Measurements from ENCODE around the gene KRTAP5-1.
"Not testable (repeated sequence)": the region's sequence is repeated elsewhere in the genome, so short reads cannot be mapped to it uniquely, and the experiment has no call there.

The KRTAP5-1 gene

GRCh38 chr11:1600626-1601025, 15.5 kb upstream of the KRTAP5-1 start:
- in situ Hi-C loops (cut with HindIII; ENCODE audit: low sequenced_read_pairs) = no loop called here
- no peak for DNase-seq (ENCODE audit: low read depth)
- H3K4me3 ChIP-seq (ENCODE audit: low read depth, low read length) = no peak overlapping the region
- no peak for TF ChIP-seq CTCF (IDR thresholded peaks at IDR 0.05; ENCODE audit: low read depth, low read length, missing control alignments)

DNA sequence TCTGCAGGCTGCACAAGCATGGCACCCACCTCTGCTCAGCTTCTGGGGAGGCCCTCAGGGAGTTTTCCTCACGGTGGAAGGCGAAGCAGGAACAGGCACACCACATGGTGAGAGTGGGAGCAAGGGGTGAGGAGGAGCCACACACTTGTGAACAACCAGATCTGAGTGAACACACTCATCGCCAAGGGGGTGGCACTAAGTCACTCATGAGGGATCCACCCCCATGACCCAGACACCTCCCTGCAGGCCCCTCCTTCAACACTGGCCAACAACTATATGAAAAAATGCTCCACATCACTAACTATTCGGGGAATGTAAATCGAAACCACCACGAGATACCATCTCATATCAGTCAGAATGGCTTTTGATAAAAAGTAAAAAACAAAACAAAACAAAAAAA, 13.7 kb upstream of the KRTAP5-1 start:
- no peak overlapping the region for H3K4me3 ChIP-seq (ENCODE audit: low read depth, low read length)
- in situ Hi-C loops (cut with HindIII; ENCODE audit: low sequenced_read_pairs) = no loop called here
- no peak for TF ChIP-seq CTCF (IDR thresholded peaks at IDR 0.05; ENCODE audit: low read depth, low read length, missing control alignments)
- DNase-seq (ENCODE audit: low read depth) = no peak

DNA sequence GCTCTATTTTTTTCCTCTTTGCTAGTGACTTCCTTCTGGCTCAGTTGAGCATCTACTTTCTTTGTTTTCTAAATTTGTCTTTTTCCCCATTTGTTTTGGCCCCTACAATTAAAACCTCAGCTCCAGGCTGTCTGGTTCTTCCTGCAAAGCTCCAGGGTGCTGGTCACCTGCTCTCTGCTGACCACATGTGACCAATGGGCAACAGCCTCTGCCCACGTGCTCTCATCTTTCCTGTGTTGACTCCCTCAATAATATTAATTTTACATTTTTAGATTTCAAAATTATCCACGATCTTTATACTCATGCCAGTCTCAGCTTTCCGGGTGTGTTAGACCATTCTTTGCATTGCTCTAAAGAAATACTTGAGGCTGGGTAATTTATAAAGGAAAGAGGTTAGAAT, 13.3 kb upstream of the KRTAP5-1 start:
- DNase-seq (ENCODE audit: low read depth); in situ Hi-C loops (cut with HindIII; ENCODE audit: low sequenced_read_pairs); H3K4me3 ChIP-seq (ENCODE audit: low read depth, low read length): not testable (repeated sequence)

- DNase-seq (ENCODE audit: low read depth) = no peak
- no peak for TF ChIP-seq CTCF (IDR thresholded peaks at IDR 0.05; ENCODE audit: low read depth, low read length, missing control alignments)
- no peak within 1 kb of the TSS for H3K4me3 ChIP-seq (ENCODE audit: low read depth, low read length)
- in situ Hi-C loops (cut with HindIII; ENCODE audit: low sequenced_read_pairs) = no loop called here
Observed at GRCh38 chr11:1597994-1598380, 12.9 kb upstream of the KRTAP5-1 start, which contains the start of gene KRTAP5-2. Gene KRTAP5-2, minus strand, starts transcription at chr11:1598294. Its CDS starts 44 bp downstream, at chr11:1598250.

DNA sequence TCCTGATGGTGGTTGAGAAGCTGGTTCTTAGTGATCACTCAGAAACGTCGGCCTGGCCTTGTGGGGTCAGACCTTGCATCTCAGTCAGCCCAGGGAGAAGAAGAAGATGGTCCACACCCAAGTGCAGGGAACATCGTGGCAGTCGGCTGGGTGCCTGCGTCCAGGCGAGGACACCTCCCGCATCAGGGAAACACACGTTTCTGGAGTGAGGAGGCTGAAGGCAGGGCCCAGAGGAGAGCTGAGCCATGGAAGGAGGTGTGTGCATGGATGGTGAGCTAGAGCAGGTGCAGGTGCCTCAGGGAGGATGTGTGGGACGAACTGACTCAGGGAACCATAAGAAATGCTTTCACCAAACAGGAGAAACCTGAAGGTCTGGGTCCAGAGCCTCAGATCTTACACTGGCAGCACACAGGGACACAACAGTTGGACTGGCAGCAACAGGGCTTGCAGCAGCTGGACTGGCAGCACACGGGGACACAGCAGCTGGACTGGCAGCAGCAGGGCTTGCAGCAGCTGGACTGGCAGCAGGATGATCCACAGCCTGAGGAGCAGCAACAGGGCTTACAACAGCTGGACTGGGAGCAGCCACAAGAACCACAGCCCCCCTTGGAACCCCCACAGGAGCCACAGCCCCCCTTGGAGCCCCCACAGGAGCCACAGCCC, 12.4 kb upstream of the KRTAP5-1 start:
- TF ChIP-seq CTCF (IDR thresholded peaks at IDR 0.05; ENCODE audit: low read depth, low read length, missing control alignments) = no peak
- no peak overlapping the region for H3K4me3 ChIP-seq (ENCODE audit: low read depth, low read length)
- no peak for DNase-seq (ENCODE audit: low read depth)
- in situ Hi-C loops (cut with HindIII; ENCODE audit: low sequenced_read_pairs) = no loop called here

DNA sequence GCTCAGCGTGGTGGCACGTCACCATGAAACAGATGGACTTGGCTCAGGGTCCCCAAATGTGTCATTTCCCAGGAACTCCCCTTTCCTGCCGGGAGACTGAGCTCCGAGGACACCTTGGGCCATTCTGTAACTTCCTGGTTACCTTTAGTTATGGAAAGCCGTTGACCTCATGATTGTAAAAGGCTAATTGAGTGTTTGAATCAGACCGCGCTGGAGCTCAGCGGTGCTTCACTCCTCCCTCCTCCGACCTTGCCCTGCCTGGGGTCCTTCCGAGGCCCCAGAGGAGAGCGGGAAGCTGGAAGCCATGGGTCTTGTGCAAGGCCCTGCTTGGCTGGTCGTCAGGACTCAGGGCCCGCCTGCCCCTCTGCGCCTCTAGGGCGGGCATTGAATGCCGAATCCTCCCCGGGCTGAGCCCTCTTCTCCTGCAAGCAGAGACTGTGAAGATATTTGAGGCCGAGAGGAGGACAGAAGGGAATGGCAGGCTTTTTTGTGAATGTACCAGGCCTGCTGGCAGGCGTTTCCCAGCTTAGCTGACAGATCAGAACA, 11.6 kb upstream of the KRTAP5-1 start:
- in situ Hi-C loops (cut with HindIII; ENCODE audit: low sequenced_read_pairs); DNase-seq (ENCODE audit: low read depth); H3K4me3 ChIP-seq (ENCODE audit: low read depth, low read length): not testable (repeated sequence)

- H3K4me3 ChIP-seq (ENCODE audit: low read depth, low read length); DNase-seq (ENCODE audit: low read depth); in situ Hi-C loops (cut with HindIII; ENCODE audit: low sequenced_read_pairs): not testable (repeated sequence)
Observed at GRCh38 chr11:1595994-1596575, 11.0 kb upstream of the KRTAP5-1 start.

- no peak for TF ChIP-seq CTCF (IDR thresholded peaks at IDR 0.05; ENCODE audit: low read depth, low read length, missing control alignments)
- in situ Hi-C loops (cut with HindIII; ENCODE audit: low sequenced_read_pairs) = no loop called here
- no peak overlapping the region for H3K4me3 ChIP-seq (ENCODE audit: low read depth, low read length)
- no peak for DNase-seq (ENCODE audit: low read depth)
Observed at GRCh38 chr11:1592628-1593027, 7.5 kb upstream of the KRTAP5-1 start.
